Epidermal melanocyte (primary cell): ENCODE results near the gene POLR2C.

ENCODE experiments used
- DNase-seq: peaks from one replicate; pipeline ENCODE4 v3.0.0; 2011; ENCODE audit warnings: low spot score; ENCODE audit not compliant: insufficient read length

POLR2C gene

GRCh38 chr16:57519796-57520360 lies 57.4 kb downstream of the POLR2C start:
- peak; percentile 99 for DNase-seq
